GM13976 (cell line): ENCODE results near the gene UTS2R.

Experiments
- DNase-seq: peaks from one replicate; pipeline ENCODE4 v3.0.0; 2012; ENCODE audit warnings: low spot score
- in situ Hi-C: fragments of 300-500 bp; cut with MboI; formaldehyde crosslinking; loops from one replicate; pipeline ENCODE4 v1.12.0; 2022; ENCODE audit warnings: low sequenced_read_pairs, mixed read lengths, inconsistent platforms; ENCODE audit not compliant: unreplicated experiment
- TF ChIP-seq, protein P1 (sequence below): IDR thresholded peaks from 2 replicates; pipeline ENCODE4 v1.5.1; 2012; ENCODE audit warnings: borderline replicate concordance, mild to moderate bottlenecking; ENCODE audit not compliant: insufficient read depth; ENCODE audit errors: extremely low read depth, missing control alignments, control extremely low read depth

Gene UTS2R

DNA sequence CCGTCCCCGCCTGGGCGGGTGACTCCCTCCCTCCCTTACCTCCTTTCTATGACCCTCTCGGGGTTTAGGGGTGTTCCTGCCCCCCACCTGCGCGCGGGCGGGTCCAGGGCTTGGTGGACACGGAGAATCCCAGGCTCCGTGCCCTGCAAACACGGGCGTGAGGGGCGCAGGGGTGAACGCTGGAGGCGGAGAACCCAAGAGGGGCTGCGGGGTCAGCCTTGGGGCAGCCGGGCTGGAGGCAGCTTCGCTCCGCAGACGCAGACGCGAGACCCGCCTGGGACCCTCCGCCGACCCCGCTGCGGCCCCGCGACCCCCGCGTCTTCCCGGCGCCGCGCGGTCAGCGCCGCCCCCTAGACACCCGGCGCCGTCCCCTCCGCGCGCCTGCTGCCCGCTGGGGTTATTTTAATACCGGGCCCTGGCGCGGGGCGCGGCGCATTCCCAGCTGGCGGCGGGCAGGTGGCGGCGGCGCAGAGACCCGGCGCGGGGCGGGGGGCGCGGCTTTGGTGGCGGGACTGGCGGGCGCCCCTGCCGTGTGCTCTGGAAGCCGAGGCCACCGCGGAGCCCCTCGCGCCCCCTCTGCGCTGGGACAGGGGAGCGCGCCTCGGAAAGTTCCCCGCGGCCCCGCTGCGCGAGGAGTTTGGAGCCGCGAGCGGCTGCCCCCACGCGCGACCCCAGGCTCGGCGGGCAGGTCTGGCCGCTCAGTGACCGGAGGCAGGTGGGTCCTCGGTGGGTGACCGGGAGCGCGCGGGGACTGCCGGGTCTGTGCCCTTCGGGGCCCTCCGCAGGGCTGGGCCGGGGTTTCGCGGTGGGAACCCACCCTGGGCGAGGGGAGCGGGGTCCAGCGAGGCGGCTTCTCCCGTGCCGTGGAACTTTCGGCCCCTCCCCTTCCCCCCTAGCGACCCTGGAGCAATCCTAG, at the start of gene UTS2R:
TSS of gene UTS2R (plus strand) at position 433 of the 916 bp plus-strand sequence. CDS start 2,560 bp downstream, outside the sequence.
- TF ChIP-seq, protein P1, sequence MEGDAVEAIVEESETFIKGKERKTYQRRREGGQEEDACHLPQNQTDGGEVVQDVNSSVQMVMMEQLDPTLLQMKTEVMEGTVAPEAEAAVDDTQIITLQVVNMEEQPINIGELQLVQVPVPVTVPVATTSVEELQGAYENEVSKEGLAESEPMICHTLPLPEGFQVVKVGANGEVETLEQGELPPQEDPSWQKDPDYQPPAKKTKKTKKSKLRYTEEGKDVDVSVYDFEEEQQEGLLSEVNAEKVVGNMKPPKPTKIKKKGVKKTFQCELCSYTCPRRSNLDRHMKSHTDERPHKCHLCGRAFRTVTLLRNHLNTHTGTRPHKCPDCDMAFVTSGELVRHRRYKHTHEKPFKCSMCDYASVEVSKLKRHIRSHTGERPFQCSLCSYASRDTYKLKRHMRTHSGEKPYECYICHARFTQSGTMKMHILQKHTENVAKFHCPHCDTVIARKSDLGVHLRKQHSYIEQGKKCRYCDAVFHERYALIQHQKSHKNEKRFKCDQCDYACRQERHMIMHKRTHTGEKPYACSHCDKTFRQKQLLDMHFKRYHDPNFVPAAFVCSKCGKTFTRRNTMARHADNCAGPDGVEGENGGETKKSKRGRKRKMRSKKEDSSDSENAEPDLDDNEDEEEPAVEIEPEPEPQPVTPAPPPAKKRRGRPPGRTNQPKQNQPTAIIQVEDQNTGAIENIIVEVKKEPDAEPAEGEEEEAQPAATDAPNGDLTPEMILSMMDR, result no peak
- DNase-seq, result no peak
- in situ Hi-C loops, result no loop called here

DNA sequence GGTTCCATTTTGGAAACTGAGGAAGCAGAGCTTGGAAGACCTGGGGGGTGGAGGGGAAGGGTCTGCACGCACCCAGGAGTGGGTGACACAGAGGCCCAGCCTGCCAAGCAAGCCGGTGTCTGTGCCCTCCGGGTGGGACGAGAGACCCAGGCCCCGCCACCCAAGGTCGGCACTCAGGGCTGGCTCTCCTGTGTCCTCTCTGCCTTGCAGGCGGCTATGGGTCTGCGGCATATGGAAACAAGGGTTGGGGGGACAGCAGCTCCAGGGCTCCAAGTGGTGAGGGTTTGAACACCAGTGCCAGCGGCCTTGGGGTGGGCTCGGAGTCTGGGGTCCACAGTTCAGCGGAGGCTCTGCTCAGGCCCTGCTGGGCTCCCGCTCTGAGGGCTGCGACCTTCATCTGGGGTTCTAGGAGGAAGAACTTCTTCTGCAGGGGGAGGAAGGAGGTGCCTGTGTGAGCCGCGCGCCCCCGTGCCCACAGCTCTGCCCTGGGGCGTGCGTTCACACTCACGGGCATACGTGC, 49.6 kb upstream of the UTS2R start:
- no peak for DNase-seq
- TF ChIP-seq, protein P1, result no peak
- in situ Hi-C loops, result no loop called here

DNA sequence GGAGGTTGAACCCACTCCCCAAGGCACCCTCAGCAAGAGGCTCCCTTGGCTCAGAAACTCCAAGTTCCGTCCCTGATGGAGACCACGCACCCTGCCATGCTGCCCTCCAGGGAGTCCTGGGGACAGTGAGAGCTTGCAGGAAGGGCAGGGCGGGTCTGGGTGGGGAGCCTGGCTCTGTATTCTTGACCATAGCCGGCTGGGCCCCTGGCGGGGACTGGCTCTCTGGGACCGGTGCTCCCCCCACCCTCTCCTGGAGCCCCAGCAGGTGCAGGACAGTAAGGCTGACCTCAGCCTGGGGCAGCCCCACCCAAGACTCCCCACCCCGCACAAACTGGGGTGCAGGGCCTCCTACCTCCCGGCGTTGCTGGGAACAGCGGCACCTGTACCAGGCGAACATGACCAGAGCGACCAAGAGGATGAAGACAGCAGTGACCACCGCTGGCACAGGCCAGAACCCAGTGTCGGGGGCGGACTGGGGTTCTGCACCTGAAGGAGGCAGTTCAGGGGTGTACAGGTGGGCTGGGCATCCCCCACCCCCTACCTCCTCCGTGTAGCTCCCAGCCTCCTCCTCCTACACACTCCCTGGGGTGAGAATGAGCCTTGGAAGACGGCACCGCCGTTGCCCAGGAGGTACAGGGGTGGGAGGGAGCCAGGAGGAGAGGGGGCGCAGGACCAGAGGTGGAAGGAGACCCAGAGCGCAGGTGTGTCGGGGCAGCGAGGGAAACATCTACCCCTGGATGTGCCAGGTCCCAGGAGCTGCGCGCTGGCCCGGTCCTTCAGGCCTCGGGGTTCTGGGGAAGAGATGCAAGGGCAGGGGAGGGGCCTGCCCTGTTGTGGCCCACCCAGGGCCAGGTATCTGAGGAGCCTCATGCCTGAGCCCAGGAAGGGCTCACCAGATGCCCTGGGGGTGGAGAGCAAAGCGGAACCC, 48.8 kb upstream of the UTS2R start:
- DNase-seq, result no peak
- in situ Hi-C loops, result no loop called here
- TF ChIP-seq, protein P1, result no peak

DNA sequence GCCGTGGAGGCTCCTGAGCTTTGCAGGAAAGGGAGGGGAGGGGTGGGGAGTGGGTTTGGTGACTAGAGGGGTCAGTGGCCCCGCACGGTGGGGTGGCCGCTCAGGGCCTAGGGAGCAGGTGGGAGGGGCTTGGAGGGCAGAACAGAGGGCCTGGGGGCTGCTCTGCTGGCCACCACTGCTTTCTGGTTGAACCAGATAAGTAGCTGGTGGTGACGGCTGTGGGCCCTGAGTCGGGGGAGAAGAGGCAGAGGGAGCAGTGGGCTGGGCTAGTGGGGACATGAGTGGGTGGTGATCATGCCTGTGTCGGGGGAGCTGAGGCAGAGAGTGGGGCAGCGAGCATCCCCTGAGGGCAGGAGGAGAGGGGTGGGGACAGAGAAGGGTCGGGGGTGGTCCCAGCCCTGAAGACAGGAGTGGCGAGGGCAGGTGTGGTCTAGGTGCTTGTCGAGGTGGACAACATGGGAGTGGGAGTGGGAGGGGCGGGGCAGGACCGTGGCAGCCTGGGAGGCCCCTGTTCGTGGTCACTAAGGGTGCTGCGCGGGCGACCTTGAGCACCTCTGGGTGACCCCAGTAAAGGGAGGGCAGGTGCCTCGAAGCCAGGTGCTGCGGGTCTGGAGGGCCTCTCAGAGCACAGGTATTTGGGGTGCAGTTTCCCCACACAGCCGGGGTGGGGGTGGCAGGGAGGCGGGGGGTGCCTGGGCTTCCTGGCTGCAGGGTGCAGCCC, 47.9 kb upstream of the UTS2R start:
- in situ Hi-C loops, result no loop called here
- TF ChIP-seq, protein P1, result no peak
- DNase-seq, result no peak

DNA sequence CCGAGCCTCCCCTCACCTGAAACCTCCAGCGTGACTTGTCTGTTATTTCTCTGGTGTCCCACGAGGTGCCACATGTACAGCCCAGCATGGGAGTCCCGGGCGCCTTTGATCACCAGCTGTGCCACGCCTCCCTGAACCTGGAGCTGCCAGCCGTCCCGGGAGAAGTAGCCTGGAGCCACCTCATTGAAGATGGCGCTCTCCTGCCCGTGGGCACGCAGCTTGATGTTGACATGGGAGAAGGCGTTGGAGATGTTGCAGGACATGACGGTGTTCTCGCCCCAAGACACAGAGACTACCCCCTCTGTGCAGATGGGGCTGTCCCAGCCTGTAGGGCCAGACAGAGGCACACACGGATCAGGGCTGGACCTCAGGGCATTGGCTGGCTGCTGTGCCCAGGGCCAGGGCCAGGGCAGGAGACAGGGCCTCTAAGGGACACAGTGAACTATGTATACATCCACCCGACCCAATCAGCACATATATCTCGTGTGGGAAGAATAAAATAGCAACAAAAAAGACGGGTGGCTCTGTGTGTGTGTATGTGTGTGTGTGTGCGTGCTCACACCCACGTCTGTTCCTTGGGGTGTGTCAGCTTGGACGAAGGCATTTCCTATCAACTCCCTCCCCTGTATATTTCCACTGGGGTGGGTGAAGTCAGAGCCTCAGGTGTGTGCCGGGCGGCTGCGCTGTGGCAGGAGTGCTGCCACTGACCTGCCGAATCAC, 46.8 kb upstream of the UTS2R start:
- DNase-seq, result no peak

More for the DNA sequence above, 46.8 kb upstream of the UTS2R start:
- in situ Hi-C loops, result no loop called here
- TF ChIP-seq, protein P1, result no peak
